ENCODE data around the gene SRPK1.

DNA sequence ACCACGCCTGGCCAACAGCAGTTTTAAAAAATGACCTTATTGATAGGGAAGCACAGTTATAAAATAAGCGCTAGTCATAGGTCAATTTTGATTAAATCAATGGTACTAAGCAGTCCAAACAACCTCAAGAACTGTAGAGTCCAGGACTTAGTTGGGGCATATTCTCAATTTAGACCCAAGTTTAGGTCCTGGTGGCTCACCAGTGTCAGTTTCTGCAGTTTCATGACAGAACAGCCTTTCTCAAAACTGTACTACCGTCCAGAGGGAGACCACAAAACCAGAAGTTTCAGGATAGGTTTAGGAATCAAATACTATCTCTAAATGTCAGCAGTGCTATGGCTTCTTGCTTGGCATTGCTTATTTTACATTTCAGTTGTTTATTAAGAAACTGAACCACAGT is 76.6 kb downstream of the SRPK1 start:
- no peak for TF ChIP-seq POLR2AphosphoS5 (IDR thresholded peaks at IDR 0.05; ENCODE audit: low read depth, low read length)
- TF ChIP-seq TAF1 (IDR thresholded peaks at IDR 0.05; ENCODE audit: borderline replicate concordance, low read depth, low read length), result no peak
